Femur (tissue), 1 donor: ENCODE measurements around the gene MEP1A.
"Not testable (repeated sequence)": the region's sequence is repeated elsewhere in the genome, so short reads cannot be mapped to it uniquely, and the experiment has no call there.

Experiments used
- DNase-seq: peaks from one replicate; pipeline ENCODE4 v3.0.0-alpha.2; 2017

MEP1A gene

DNA sequence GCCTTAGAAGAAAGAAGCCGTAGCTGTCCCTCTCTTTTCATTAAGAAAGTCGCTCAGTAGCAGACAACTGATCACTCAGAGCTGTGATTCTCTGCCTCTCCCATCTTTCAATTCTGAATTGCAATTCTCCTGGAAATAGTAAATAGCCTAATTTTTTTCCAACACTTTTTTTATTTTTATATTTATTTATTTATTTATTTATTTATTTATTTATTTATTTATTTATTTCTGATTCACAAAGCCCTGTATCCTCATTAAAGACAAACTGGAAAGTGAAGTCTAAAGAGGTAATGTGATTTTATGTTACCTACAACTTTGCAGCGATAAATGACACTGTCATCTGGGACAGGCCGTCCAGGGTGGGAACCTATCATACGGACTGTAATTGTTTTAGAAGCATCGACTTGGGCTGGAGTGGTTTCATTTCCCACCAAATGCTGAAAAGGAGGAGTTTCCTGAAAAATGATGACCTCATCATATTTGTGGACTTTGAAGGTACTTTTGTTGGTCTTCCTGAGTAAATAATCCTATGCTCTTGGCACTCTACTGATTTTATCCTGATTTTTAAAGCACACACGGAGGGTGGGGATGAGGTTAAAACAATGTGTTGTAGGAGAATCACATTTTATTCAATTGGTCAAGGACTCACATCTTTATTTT is 41.2 kb downstream of the MEP1A start:
- DNase-seq, result not testable (repeated sequence)

DNA sequence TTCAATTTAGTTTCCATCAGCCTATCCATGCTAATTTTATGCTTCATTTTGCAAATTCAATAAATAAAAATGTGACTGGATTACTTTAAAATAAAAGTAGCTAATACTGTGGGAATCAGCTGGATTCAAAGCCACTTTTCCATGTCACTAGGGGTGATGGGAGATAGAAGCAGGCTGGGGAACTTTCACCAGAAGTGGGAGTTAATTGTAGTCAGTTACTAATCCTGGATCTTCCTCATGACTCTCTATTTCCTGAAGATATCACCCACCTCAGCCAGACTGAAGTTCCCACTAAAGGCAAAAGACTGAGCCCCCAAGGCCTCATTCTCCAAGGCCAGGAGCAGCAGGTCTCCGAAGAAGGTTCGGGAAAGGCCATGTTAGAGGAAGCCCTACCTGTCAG is 41.8 kb downstream of the MEP1A start:
- not testable (repeated sequence) for DNase-seq

DNA sequence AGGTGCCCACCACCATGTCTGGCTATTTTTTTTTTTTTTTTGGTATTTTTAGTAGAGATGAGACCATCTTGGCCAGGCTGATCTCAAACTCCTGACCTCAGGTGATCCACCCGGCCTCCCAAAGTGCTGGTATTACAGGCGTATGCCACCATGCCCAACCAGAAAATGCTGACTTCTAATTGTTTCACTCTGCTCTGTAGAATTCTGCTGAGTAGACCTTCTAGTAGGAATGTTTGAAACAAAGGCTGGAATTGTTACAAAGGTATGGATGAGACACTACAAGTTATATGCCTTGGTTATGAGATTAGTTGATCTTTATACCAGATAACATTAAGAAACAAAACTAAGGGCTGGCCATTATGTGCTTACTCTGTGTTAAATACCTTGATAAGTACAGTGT is 44.8 kb downstream of the MEP1A start:
- no peak for DNase-seq

DNA sequence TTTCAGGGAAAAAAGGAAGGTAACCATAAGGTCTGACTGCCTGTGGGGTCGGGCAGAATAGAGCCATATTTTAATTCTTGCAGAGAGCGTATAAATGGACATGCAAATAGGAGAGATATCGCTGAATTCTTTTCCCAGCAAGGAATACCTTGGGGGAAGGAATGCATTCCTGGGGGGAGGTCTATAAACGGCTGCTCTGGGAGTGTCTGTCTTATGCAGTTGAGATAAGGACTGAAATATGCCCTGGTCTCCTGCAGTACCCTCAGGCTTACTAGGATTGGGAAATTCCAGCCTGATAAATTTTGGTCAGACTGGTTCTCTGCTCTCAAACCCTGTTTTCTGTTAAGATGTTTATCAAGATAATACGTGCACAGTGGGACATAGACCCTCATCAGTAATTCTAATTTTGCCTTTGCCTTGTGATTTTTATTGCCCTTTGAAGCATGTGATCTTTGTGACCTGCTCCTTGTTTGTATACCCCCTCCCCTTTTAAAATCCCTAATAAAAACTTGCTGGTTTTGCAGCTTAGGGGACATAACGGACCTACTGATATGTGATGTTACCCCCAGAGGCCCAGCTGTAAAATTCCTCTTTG is 49.2 kb downstream of the MEP1A start:
- not testable (repeated sequence) for DNase-seq

DNA sequence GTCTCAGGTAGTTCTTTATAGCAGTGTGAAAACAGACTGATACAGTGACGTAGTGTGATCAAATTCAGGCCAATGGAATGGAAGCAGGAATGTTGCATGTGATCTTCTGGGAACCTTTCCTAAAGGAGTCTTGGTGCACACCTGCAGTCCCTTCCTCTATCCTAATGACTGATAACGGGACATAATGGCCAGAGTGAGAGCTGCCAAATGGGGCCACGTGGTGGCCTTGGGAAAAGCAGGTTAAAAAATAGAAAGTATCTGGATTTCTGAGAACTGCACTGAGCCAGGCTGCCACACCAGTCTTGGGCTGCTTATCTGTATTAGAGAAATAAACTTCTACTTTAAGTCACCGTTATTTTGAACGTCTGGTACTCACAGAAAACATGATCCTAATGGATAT is 51.9 kb downstream of the MEP1A start:
- no peak for DNase-seq

DNA sequence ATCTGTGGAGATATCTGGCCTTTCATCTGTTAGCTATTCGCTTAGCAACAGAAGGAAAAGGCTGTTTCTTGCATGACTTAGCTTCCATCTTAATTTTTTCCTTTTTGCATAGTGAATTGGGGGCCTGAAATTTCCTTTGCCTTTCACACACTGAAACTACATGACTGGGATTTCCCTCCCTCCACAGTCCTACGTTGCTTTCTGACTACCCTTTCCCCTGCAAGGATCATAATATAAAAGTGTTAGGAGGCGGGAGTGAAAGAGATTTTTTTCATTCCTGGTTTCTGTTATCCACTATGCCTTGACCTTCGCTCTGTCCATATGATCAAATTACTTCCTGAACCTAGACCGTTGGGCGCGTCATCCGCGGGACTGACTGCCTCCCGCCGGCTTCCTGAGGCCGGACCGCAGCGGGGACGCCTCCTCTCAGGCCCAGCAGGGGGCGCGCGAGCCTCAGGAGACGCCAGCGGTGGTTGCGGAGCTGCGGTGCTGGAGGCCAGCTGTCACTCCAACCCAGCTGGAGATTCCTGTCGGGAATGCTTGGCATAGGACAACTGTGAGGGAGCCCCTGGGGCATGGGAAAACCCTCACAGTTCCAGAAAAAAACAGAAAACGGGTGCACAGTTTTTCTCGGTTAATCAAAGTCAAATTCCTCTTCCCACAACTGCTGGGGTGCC is 55.6 kb downstream of the MEP1A start:
- DNase-seq, result peak; percentile 91

DNA sequence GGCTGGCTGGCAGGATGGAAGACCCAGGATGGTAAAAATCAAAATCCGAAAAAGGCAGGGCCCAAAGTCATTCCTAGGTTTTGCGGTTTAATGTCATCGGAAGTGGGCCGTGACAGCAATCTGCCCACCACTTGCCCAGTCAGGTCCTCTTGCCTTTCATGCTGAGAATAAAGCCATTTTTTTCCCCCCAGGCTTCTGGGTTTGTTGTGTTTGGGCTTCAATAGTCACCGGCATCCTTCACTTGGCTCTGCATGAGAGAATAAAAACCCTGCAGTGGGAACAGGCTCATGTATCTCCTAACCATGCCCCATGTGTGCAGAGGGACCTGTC is 56.1 kb downstream of the MEP1A start:
- no peak for DNase-seq

DNA sequence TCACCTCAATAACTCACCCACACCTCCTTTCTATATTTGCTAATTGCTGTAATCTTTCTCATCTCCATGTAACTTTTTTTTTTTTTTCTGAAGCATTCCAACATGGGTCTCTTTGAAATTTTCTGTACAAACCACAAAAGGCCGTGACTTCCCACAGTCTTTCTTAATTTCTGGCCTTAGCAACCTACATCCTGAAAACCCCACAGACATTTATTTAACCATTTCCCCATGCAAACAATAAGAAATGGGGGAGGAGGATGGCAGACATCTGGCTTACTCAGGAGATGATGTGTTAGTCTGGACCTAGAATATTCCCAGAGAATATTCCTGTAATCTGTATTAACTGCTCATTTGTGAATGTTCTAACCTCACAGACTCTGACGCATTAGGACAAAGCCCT is 57.6 kb downstream of the MEP1A start:
- DNase-seq, result no peak

DNA sequence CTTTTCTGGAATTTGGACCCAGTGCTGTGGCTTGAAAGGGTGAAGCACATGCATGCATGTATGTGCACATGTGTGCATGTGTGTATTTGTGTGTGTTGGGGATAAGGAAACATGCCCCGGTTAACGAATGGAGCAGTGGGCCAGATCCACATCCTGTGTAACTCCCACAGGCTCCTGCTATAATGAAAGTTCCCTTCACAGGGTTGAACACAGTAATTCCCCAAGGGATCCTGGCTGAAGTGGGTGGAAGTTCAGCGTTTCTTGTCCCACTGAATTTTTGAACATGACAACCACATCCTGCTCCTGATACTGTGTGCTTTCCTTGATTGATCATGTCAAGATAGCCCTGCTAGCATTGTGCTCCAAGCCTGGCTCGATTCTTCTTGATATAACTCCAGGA is 58.4 kb downstream of the MEP1A start:
- DNase-seq, result not testable (repeated sequence)

DNA sequence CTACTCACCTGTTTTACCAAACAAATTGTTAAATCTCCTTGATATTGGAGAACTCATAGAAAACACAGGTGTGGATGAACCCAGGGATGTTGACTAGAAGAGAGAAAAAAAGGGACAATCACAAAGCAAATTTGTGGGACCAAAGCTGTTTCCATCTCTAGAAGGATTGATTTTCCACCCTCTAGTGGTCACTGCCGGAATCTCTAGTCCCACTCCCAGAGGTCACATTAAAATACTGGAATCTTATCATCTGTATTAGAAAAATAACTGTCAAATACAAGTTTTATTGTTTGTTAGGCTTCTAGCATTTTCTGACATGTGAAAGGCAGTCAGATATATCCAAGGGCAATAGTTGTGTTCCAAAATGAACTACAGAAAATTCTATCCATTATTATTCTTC is 62.8 kb downstream of the MEP1A start:
- DNase-seq, result not testable (repeated sequence)

DNA sequence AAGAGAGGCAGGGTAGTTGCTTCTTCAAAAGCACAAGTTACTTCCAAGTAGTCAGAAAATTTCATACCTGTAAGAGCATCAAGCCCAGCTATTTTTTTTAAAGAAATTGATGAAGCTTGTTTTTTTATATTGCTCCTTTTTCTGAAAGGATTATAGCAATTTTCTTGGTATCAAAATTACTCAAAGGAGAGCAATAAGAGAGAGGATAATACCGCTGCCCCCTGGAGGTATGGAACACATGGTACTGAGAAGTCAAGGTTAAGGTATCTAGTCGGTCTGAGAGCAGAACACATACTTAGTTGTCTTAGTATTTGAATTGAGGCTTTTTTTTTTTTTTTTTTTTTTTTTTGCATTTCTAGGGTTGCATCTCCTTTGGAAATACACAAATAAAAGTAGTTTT is 69.2 kb downstream of the MEP1A start:
- no peak for DNase-seq

DNA sequence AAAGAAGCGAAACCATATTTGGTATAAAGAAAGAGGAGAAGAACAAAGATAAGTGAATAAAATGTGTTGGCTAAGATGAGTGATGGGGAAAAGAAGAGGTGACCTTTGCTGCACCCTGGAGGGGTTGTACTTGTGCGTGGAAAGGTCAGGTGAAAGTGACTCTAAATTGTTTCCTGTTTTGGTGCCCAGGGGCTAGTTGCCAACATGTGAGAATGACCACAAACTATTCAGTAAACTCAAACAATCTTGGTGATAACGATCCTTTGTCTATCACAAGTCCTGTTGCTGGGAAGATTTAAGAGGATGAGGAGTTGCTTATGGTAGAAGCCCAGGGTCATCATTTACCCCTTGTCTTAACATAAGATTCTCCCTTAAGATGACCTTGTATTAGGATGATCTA is 70.6 kb downstream of the MEP1A start:
- no peak for DNase-seq

DNA sequence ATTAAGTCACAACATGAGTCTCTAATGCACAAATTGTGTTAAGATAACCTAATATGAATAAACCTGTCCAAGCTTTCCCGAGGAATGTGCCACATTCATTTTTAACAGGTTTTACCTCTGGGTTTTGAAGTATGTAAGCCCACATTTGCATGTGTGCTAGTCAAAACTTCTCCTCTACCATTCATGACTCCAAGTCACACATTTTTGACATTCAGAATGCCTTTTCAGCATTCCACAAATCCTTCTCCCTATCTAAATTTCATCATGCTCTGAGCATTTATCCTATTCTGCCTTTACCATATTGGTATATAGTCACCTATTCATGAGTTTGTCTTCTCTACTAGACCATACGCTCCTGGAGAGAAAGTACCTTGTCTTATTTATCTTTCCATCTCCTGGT is 72.0 kb downstream of the MEP1A start:
- no peak for DNase-seq

DNA sequence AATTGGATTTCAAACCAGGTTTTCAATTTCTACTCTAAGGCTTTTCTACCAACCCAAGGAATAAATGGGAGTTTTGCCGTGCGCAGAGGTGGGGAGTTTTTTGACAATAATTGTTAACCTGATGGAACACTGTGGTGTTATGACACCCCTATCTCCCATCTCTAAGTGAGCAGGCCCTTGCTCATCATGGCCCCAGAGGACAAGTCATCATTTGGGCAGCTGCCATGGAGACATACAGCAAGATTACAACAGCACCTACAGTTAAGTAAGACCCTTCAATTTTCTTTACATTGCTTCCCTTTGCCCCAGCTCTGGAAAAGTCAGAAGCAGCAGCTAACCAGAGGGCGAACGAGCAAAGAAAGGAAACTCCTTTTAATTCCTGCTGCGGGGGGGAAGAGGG is 74.2 kb downstream of the MEP1A start:
- no peak for DNase-seq

DNA sequence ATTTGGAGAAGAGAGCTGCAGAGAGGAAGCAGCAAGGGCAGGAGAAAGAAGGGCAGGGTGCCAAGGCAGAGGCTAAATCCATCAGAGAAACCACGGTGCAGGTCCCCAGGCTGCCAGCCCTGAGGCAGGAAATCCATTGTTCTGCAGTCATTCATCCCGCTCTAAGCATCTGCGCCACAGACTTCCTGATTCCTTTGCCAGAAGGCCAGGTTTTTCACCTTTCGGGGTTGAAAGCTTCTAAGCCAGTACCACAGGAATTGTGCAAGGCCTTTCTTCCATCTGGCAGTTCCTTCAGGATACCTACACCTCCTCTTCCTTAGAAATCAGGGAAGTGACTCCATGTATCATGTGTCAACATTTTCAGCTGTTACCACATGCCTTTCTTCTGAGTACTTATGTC is 82.9 kb downstream of the MEP1A start:
- DNase-seq, result peak; percentile 25

DNA sequence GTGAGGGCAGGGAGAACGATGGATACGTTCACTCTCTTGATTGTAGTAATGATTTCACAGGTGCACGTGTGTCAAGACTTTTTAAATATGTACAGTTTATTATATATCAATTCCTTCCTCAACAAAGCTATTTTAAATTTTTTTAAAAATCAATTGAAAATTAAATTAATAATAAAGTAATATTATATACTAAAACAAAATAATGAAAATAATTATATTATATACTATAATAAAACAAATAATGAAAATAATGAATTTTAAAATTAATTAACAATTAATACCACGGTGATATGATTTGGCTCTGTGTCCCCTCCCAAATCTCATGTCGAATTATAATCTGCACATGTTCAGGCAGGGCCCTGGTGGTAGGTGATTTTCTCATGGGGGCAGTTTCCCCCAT is 85.8 kb downstream of the MEP1A start:
- DNase-seq, result no peak

DNA sequence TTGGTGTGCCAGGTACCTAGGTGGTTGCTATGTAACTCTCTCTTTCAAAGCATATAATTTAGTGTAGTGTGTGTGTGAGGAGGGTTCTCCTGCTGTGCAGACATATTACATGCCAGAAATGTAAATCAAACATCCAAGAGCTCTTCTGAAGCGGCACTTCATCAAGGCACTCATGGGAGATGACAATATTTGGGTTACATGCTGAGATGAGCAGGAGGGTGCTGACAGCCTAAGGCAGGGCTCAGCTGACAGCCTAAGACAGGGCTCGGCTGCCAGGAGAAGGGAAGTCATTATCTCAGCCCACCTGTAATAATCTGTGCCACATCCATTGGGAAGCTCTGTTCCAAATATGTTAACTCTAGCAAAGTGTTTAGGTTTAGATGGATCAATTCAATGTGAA is 89.5 kb downstream of the MEP1A start:
- DNase-seq, result no peak

DNA sequence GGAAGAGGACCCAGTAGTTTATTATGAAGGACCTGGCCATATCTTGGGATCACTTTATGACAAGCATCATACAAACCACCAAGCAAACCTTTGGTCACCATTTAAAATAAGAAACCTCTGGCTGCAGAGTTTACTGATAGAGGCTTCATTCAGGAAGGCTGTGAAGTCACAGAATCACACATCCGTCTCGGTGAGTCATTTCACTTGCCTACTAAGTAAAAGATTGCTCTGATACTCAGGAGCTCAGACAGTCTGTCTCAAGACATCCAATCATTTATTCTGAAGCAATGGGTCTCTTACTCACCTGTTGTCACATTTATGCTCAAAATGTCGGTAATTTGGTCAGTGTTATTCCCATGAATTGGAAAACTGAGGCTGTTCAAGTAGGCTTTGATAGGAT is 94.8 kb downstream of the MEP1A start:
- no peak for DNase-seq

DNA sequence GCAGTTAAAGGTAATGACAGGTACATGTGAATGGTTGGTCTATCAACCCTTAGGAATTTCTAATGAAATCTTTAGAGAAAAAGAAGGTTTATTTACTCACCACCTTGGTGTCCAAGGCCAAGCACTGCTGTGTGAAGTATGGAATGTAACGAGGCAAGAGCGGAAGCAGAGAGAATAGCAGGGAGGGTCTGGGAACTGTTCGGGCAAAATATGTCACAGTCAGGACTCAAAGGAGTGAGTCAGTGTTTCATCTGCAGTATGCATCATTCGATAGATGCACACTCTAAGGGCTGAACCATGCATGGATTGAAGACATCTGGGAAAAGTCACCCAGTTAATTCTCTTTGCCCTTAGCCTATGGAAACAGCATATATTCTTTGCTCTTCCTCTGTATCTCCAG is 95.4 kb downstream of the MEP1A start:
- DNase-seq, result no peak
